ENCODE results near the gene C5orf47.

The C5orf47 gene, protein sequence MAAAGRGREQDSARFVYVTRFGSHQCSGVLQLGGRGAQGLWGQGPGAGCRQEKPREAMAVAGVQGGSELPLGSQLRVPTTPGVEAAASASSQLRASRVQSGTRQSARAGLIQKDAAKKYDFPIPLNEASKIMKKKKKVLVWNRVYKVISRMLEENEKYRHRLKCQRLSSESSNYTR

GRCh38 chr5:173988554-173989431, at the start of gene C5orf47:
Gene C5orf47, plus strand, starts transcription at chr5:173989170. Its CDS starts 94 bp downstream, at chr5:173989264.
- Histone ChIP-seq H3K27ac (ENCODE audit: low read length) (no peak within 1 kb of the TSS), H3K27me3 (ENCODE audit: control insufficient read depth, insufficient read depth, low read length) (no peaks in the 10 kb centered on the region), H3K4me3 (ENCODE audit: low read length) (no peak within 1 kb of the TSS), H3K36me3 (ENCODE audit: control insufficient read depth, insufficient read depth, low read length) (no peaks in the 10 kb centered on the region), H3K4me1 (ENCODE audit: control insufficient read depth, insufficient read depth, low read length) (no peaks in the 10 kb centered on the region), H3K9me3 (ENCODE audit: control insufficient read depth, insufficient read depth, low read length) (no peaks in the 10 kb centered on the region)
- DNase-seq (ENCODE audit: low read depth, low spot score) = no peak
- WGBS (ENCODE audit: insufficient coverage, insufficient read length) = no CpG with 5 or more reads among the region's 51 CpGs

- no peaks in the 10 kb centered on the region for H3K27me3 ChIP-seq (ENCODE audit: control insufficient read depth, insufficient read depth, low read length)
- H3K27ac ChIP-seq (ENCODE audit: low read length) = no peak overlapping the region
- H3K9me3 ChIP-seq (ENCODE audit: control insufficient read depth, insufficient read depth, low read length) = no peaks in the 10 kb centered on the region
- no CpG with 5 or more reads among the region's 2 CpGs for WGBS (ENCODE audit: insufficient coverage, insufficient read length)
- no peak for DNase-seq (ENCODE audit: low read depth, low spot score)
- H3K4me1 ChIP-seq (ENCODE audit: control insufficient read depth, insufficient read depth, low read length) = peaks cover 4% of the 10 kb centered on the region; the same call in 1 of the 2 replicates
- no peak overlapping the region for H3K4me3 ChIP-seq (ENCODE audit: low read length)
- no peaks in the 10 kb centered on the region for H3K36me3 ChIP-seq (ENCODE audit: control insufficient read depth, insufficient read depth, low read length)
Observed at GRCh38 chr5:173940269-173940668, 48.7 kb upstream of the C5orf47 start.

- peaks cover 4% of the 10 kb centered on the region; the same call in 1 of the 2 replicates for H3K4me1 ChIP-seq (ENCODE audit: control insufficient read depth, insufficient read depth, low read length)
- no peak overlapping the region for H3K4me3 ChIP-seq (ENCODE audit: low read length)
- no CpG with 5 or more reads among the region's 2 CpGs for WGBS (ENCODE audit: insufficient coverage, insufficient read length)
- H3K36me3 ChIP-seq (ENCODE audit: control insufficient read depth, insufficient read depth, low read length) = no peaks in the 10 kb centered on the region
- H3K27ac ChIP-seq (ENCODE audit: low read length) = no peak overlapping the region
- no peak for DNase-seq (ENCODE audit: low read depth, low spot score)
- H3K27me3 ChIP-seq (ENCODE audit: control insufficient read depth, insufficient read depth, low read length) = no peaks in the 10 kb centered on the region
- H3K9me3 ChIP-seq (ENCODE audit: control insufficient read depth, insufficient read depth, low read length) = no peaks in the 10 kb centered on the region
Observed at GRCh38 chr5:173941102-173941501, 47.9 kb upstream of the C5orf47 start.

DNA sequence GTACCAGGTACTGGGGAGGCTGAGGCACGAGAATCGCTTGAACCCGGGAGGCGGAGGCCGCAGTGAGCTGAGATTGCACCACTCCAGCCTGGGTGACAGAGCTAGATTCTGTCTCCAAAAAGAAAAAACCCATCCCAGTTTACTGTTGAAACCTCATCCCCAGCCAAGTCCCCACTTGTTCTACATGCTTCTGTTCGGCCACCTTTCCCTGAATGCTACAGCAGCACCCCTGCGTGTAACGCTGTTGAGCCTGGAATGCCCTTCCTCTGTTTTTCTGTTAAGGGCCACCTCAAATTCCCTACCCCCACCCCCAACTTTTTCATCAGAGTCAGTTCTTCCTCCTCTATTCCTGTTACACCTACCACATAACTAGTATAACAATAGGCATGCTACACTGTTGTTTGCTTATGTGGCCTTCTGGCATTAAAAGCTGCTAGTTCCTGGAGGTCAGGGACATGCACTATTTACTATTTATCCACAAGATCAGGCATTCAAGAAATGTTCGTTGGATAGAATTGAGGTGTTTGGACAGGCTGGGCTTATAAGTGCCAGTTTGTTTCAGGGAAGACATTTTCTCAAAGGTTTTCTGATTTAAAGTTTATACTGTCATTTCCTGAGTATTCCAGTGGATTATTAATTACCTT, 47.1 kb upstream of the C5orf47 start:
- H3K27me3 ChIP-seq (ENCODE audit: control insufficient read depth, insufficient read depth, low read length) = no peaks in the 10 kb centered on the region
- WGBS (ENCODE audit: insufficient coverage, insufficient read length) = no CpG with 5 or more reads among the region's 9 CpGs
- DNase-seq (ENCODE audit: low read depth, low spot score) = no peak
- peaks cover 4% of the 10 kb centered on the region; the same call in 1 of the 2 replicates for H3K4me1 ChIP-seq (ENCODE audit: control insufficient read depth, insufficient read depth, low read length)
- H3K4me3 ChIP-seq (ENCODE audit: low read length) = no peak overlapping the region
- H3K36me3 ChIP-seq (ENCODE audit: control insufficient read depth, insufficient read depth, low read length) = no peaks in the 10 kb centered on the region
- no peaks in the 10 kb centered on the region for H3K9me3 ChIP-seq (ENCODE audit: control insufficient read depth, insufficient read depth, low read length)
- peak overlapping the region; percentile 7 for H3K27ac ChIP-seq (ENCODE audit: low read length)

- Histone ChIP-seq H3K4me1 (ENCODE audit: control insufficient read depth, insufficient read depth, low read length) (peaks cover 4% of the 10 kb centered on the region; the same call in 1 of the 2 replicates), H3K36me3 (ENCODE audit: control insufficient read depth, insufficient read depth, low read length) (no peaks in the 10 kb centered on the region), H3K9me3 (ENCODE audit: control insufficient read depth, insufficient read depth, low read length) (no peaks in the 10 kb centered on the region), H3K27me3 (ENCODE audit: control insufficient read depth, insufficient read depth, low read length) (no peaks in the 10 kb centered on the region), H3K27ac (ENCODE audit: low read length) (no peak overlapping the region), H3K4me3 (ENCODE audit: low read length) (no peak overlapping the region)
- no CpG with 5 or more reads among the region's 2 CpGs for WGBS (ENCODE audit: insufficient coverage, insufficient read length)
- no peak for DNase-seq (ENCODE audit: low read depth, low spot score)
Observed at GRCh38 chr5:173944511-173944910, 44.5 kb upstream of the C5orf47 start.

- no peaks in the 10 kb centered on the region for H3K9me3 ChIP-seq (ENCODE audit: control insufficient read depth, insufficient read depth, low read length)
- no peak overlapping the region for H3K27ac ChIP-seq (ENCODE audit: low read length)
- DNase-seq (ENCODE audit: low read depth, low spot score) = no peak
- no CpG with 5 or more reads among the region's 2 CpGs for WGBS (ENCODE audit: insufficient coverage, insufficient read length)
- peaks cover 4% of the 10 kb centered on the region; the same call in 1 of the 2 replicates for H3K4me1 ChIP-seq (ENCODE audit: control insufficient read depth, insufficient read depth, low read length)
- H3K36me3 ChIP-seq (ENCODE audit: control insufficient read depth, insufficient read depth, low read length) = no peaks in the 10 kb centered on the region
- H3K4me3 ChIP-seq (ENCODE audit: low read length) = no peak overlapping the region
- no peaks in the 10 kb centered on the region for H3K27me3 ChIP-seq (ENCODE audit: control insufficient read depth, insufficient read depth, low read length)
Observed at GRCh38 chr5:173945160-173945559, 43.8 kb upstream of the C5orf47 start.

- Histone ChIP-seq H3K9me3 (ENCODE audit: control insufficient read depth, insufficient read depth, low read length) (no peaks in the 10 kb centered on the region), H3K27me3 (ENCODE audit: control insufficient read depth, insufficient read depth, low read length) (no peaks in the 10 kb centered on the region), H3K4me1 (ENCODE audit: control insufficient read depth, insufficient read depth, low read length) (peaks cover 4% of the 10 kb centered on the region; the same call in 1 of the 2 replicates), H3K4me3 (ENCODE audit: low read length) (no peak overlapping the region), H3K36me3 (ENCODE audit: control insufficient read depth, insufficient read depth, low read length) (no peaks in the 10 kb centered on the region), H3K27ac (ENCODE audit: low read length) (no peak overlapping the region)
- no peak for DNase-seq (ENCODE audit: low read depth, low spot score)
- whole genome bisulfite sequencing (ENCODE audit: insufficient coverage, insufficient read length) = no CpG with 5 or more reads among the region's 2 CpGs
Observed at GRCh38 chr5:173946323-173946722, 42.6 kb upstream of the C5orf47 start.

DNA sequence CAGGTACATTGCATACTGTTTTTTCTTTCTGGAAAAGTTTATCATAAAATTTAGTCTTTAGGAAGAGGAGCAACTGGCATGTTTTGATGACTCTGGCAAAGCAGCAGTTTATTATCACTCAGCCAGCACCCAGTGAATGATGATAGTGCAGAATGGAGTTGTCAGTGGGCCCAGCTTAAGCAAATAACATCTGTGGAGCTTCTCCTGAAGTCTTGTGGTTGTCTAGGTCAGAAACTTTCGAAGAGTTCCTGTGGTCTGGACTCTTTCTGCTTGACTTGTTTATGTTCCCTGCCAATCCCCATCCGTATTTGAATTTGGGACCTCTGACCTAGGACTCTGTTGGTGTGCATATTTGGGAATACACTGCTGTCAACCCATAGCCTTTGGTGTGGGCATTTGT, 38.1 kb upstream of the C5orf47 start:
- Histone ChIP-seq H3K27me3 (ENCODE audit: control insufficient read depth, insufficient read depth, low read length) (no peaks in the 10 kb centered on the region), H3K9me3 (ENCODE audit: control insufficient read depth, insufficient read depth, low read length) (no peaks in the 10 kb centered on the region), H3K27ac (ENCODE audit: low read length) (no peak overlapping the region), H3K4me1 (ENCODE audit: control insufficient read depth, insufficient read depth, low read length) (no peaks in the 10 kb centered on the region), H3K36me3 (ENCODE audit: control insufficient read depth, insufficient read depth, low read length) (no peaks in the 10 kb centered on the region; the same call in 1 of the 2 replicates), H3K4me3 (ENCODE audit: low read length) (no peak overlapping the region)
- DNase-seq (ENCODE audit: low read depth, low spot score) = no peak
- WGBS (ENCODE audit: insufficient coverage, insufficient read length) = no CpG with 5 or more reads among the region's 2 CpGs

DNA sequence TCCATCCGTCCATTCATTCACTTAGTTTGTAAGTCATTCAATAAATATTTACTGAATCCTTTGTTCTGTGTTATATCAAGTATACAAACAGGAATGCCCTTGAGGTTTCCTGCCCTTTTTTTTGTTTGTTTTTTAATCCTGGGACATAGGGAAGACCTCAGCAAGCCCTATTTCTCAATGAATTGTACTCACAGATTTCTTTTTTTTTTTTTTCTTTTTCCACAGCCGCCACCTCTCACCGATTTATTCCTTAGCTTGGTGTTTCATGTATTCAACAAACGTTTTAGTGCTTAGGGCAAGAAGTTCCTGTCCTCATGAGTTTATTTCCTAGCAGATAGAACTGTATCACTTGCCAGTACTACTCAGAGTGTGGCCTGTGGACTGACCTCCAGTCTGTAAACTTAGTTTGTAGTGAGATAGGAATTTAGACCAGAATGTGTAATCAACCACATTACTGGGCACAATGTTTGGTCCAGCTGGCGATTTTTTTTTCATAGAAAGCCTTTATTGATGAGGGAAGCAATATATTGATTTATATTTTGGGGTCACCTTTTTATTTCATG, 35.4 kb upstream of the C5orf47 start:
- H3K4me3 ChIP-seq (ENCODE audit: low read length) = no peak overlapping the region
- no peaks in the 10 kb centered on the region for H3K9me3 ChIP-seq (ENCODE audit: control insufficient read depth, insufficient read depth, low read length)
- H3K36me3 ChIP-seq (ENCODE audit: control insufficient read depth, insufficient read depth, low read length) = no peaks in the 10 kb centered on the region; the same call in 1 of the 2 replicates
- no peaks in the 10 kb centered on the region for H3K4me1 ChIP-seq (ENCODE audit: control insufficient read depth, insufficient read depth, low read length)
- 100% methylated on average over 1 of the region's 5 CpGs for WGBS (ENCODE audit: insufficient coverage, insufficient read length)
- no peak overlapping the region for H3K27ac ChIP-seq (ENCODE audit: low read length)
- no peak for DNase-seq (ENCODE audit: low read depth, low spot score)
- no peaks in the 10 kb centered on the region for H3K27me3 ChIP-seq (ENCODE audit: control insufficient read depth, insufficient read depth, low read length)

All from iPS DF 6.9 (cell line).